ENCODE data around the gene RAD51B.
"Not testable (repeated sequence)": the region's sequence is repeated elsewhere in the genome, so short reads cannot be mapped to it uniquely, and the experiment has no call there.

RAD51B gene

DNA sequence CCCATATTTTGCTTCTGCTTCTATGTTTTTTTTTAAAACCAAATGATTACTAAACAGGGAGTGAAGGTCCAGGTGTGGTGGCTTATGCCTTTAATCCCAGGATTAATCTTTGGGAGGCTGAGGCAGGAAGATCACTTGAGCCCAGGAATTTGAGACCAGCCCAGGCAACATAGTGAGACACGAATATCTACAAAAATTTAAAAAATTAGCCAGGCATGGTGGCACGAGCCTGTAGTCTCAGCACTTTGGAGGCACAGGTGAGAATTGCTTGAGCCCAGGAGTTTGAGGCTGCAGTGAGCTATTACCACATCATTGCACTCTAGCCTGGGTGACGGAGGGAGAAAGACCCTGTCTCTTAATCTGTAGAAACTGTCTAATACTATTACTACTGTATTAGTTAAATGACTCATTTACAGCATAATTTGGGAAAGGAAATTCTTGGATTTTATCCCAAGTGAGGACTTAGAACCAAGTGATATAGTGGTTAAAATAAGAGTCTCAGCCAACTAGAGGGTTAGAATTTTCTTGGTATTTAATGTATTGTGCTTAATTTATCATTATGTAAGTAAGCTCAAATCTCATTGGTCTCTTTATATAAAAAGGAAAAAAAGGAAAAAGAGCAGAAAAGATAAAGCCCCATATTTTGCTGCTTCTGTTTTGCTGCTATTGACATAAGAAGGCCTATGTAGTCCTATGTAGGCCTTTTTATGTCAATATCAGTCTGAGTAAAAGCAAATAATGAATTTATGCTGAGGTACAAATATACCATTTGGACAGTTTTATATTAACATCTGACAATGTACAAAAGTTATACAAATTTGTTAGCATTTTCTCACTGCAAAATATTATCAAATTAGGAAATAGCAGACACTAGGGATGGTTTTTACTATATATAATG, 163.4 kb downstream of the RAD51B start:
- TF ChIP-seq, protein P1, sequence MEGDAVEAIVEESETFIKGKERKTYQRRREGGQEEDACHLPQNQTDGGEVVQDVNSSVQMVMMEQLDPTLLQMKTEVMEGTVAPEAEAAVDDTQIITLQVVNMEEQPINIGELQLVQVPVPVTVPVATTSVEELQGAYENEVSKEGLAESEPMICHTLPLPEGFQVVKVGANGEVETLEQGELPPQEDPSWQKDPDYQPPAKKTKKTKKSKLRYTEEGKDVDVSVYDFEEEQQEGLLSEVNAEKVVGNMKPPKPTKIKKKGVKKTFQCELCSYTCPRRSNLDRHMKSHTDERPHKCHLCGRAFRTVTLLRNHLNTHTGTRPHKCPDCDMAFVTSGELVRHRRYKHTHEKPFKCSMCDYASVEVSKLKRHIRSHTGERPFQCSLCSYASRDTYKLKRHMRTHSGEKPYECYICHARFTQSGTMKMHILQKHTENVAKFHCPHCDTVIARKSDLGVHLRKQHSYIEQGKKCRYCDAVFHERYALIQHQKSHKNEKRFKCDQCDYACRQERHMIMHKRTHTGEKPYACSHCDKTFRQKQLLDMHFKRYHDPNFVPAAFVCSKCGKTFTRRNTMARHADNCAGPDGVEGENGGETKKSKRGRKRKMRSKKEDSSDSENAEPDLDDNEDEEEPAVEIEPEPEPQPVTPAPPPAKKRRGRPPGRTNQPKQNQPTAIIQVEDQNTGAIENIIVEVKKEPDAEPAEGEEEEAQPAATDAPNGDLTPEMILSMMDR (IDR thresholded peaks at IDR 0.05; ENCODE audit: low read depth, low read length): no peak
- H3K9me3 ChIP-seq: no peaks in the 10 kb centered on the region
- H3K27me3 ChIP-seq: no peaks in the 10 kb centered on the region
- H3K36me3 ChIP-seq: no peaks in the 10 kb centered on the region
- H3K4me1 ChIP-seq: no peaks in the 10 kb centered on the region
- DNase-seq: no peak
- no peak overlapping the region for H3K4me3 ChIP-seq (ENCODE audit: low read depth, low read length)

GRCh38 chr14:67984274-67984673, 164.7 kb downstream of the RAD51B start:
- H3K4me1 ChIP-seq: no peaks in the 10 kb centered on the region
- TF ChIP-seq, protein P1 (IDR thresholded peaks at IDR 0.05; ENCODE audit: low read depth, low read length): no peak
- H3K36me3 ChIP-seq: no peaks in the 10 kb centered on the region
- H3K27me3 ChIP-seq: no peaks in the 10 kb centered on the region
- no peak overlapping the region for H3K4me3 ChIP-seq (ENCODE audit: low read depth, low read length)
- H3K9me3 ChIP-seq: no peaks in the 10 kb centered on the region
- DNase-seq: no peak

DNA sequence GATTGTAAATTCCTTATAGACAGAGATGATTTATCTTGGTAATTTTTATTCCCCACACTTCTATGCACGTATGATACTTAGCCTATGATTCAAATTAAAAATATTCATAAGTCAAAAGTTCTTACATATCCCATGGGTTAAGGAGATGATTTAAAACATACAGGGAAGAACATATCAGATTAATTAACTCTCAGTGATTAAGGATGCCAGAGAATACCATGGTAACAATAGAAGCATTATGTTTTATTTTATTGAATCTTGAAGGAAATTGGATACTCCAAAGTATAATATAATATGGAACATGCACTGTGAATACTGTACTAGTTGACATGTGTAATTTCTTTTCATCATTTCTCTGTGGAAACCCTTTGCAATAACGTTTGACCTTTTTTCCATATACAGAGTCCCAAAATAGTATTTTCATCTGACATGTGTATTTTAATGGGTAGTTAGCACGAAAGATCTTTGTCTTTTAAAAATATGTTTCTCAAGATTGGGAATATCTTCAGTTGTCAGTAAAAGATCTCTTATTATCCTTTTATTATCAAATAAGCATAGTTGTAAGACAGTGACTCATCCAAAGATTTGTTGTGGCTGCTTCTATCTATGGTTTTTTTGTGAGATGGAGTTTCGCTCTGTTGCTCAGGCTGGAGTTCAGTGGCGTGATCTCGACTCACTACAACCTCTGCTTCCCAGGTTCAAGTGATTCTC, 166.7 kb downstream of the RAD51B start:
- Histone ChIP-seq H3K4me3 (ENCODE audit: low read depth, low read length) (no peak overlapping the region), H3K9me3 (no peaks in the 10 kb centered on the region), H3K36me3 (no peaks in the 10 kb centered on the region), H3K27me3 (no peaks in the 10 kb centered on the region), H3K4me1 (no peaks in the 10 kb centered on the region)
- no peak for DNase-seq
- TF ChIP-seq, protein P1 (IDR thresholded peaks at IDR 0.05; ENCODE audit: low read depth, low read length): no peak

GRCh38 chr14:67987606-67988005, 168.0 kb downstream of the RAD51B start:
- no peak overlapping the region for H3K4me3 ChIP-seq (ENCODE audit: low read depth, low read length)
- TF ChIP-seq, protein P1 (IDR thresholded peaks at IDR 0.05; ENCODE audit: low read depth, low read length): no peak

DNA sequence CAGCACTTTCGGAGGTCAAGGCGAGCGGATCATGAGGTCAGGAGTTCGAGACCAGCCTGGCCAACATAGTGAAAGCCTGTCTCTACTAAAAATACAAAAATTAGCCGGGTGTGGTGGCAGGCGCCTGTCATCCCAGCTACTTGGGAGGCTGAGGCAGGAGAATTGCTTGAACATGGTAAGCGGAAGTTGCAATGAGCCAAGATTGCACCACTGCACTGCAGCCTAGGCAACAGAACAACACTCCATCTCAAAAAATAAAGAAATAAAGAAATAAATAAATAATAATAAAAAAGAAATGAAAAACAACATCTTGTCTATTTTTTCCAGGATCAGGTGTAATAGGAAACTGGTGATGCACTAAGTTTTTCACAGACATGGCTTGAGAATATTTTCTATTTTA, 168.6 kb downstream of the RAD51B start:
- H3K4me3 ChIP-seq (ENCODE audit: low read depth, low read length); H3K27me3 ChIP-seq; DNase-seq; H3K4me1 ChIP-seq; H3K36me3 ChIP-seq; H3K9me3 ChIP-seq: not testable (repeated sequence)

More at GRCh38 chr14:67987606-67988005, 168.0 kb downstream of the RAD51B start:
- Histone ChIP-seq H3K36me3 (no peaks in the 10 kb centered on the region), H3K9me3 (no peaks in the 10 kb centered on the region), H3K4me1 (no peaks in the 10 kb centered on the region), H3K27me3 (peaks cover 5% of the 10 kb centered on the region)
- DNase-seq: no peak

GRCh38 chr14:67990576-67990975, 171.0 kb downstream of the RAD51B start:
- H3K27me3 ChIP-seq: peaks cover 5% of the 10 kb centered on the region
- no peak overlapping the region for H3K4me3 ChIP-seq (ENCODE audit: low read depth, low read length)
- TF ChIP-seq, protein P1 (IDR thresholded peaks at IDR 0.05; ENCODE audit: low read depth, low read length): no peak
- no peak for DNase-seq
- H3K9me3 ChIP-seq: no peaks in the 10 kb centered on the region
- no peaks in the 10 kb centered on the region for H3K4me1 ChIP-seq
- H3K36me3 ChIP-seq: no peaks in the 10 kb centered on the region

Data from BE2C (cell line).